BJ (cell line): Measurements from ENCODE around the gene NHSL1. TPM values are rescaled to one million over a fixed set of nuclear protein-coding genes. Genes with fewer than 3 reads are reported as not detected.

Experiments used
- CTCF ChIA-PET: fragments of 350-600 bp; formaldehyde crosslinking; extraction: SDS; loops from one replicate; lab custom pipeline; 2021; ENCODE audit warnings: antibody characterized with exemption, inconsistent platforms; lab: Yijun Ruan, JAX
- POLR2A ChIA-PET: fragments of 300-600 bp; sonication (Branson Sonifier 250); formaldehyde crosslinking; extraction: SDS; loops from one replicate; lab custom pipeline; 2021; ENCODE audit warnings: antibody characterized with exemption; lab: Charles Lee
- DNase-seq: peaks from one replicate; pipeline ENCODE4 v3.0.0-alpha.2; 2011; ENCODE audit warnings: low read depth
- H3K27me3 ChIP-seq: 2 replicates; pipeline ENCODE4 v1.6.0; 2011; ENCODE audit warnings: low read length; ENCODE audit not compliant: control insufficient read depth, insufficient read depth
- H3K36me3 ChIP-seq: 2 replicates; pipeline ENCODE4 v1.5.1; 2011; ENCODE audit warnings: low read length; ENCODE audit not compliant: control insufficient read depth, insufficient read depth
- H3K4me3 ChIP-seq: 2 replicates; pipeline ENCODE4 v1.5.1; 2011; ENCODE audit warnings: low read depth, mild to moderate bottlenecking, control low read depth, low read length
- polyA plus RNA-seq: library from polyadenylated mRNA; depleted of rRNA; stranded (reverse); fragments of >200 nt; gene quantifications from 2 replicates; pipeline ENCODE4 v1.2.3, GENCODE V29; 2011
- TF ChIP-seq, protein P1 (sequence below): IDR thresholded peaks from 2 replicates; pipeline ENCODE4 v1.5.1; 2011; ENCODE audit warnings: low read depth, mild to moderate bottlenecking, control low read depth, inconsistent platforms, low read length, moderate library complexity; ENCODE audit not compliant: insufficient read depth

Gene NHSL1
- polyA plus RNA-seq, 1 experiment = 3.6 TPM

DNA sequence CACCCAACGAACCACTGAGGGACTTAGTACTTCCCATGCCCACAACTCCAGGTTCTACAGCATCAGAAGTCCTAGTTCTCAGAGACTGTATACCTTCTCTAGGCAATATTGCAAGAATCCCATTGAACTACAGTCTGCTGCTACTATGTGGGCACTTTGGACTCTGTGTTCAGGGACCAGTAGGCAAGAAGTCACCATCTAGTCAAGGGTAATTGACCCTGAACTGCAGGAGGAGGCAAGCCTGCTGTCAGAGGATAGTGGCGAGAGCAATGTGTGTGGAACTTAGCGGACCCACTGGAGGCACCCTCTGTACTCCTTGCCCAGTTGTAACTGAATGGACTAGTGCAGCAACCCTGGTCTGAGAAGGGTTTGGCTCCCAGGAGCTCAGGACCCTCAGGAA is 79.5 kb downstream of the NHSL1 start:
- no peak for DNase-seq
- ChIA-PET POLR2A (no interaction called here), CTCF (no interaction called here)
- TF ChIP-seq, protein P1, sequence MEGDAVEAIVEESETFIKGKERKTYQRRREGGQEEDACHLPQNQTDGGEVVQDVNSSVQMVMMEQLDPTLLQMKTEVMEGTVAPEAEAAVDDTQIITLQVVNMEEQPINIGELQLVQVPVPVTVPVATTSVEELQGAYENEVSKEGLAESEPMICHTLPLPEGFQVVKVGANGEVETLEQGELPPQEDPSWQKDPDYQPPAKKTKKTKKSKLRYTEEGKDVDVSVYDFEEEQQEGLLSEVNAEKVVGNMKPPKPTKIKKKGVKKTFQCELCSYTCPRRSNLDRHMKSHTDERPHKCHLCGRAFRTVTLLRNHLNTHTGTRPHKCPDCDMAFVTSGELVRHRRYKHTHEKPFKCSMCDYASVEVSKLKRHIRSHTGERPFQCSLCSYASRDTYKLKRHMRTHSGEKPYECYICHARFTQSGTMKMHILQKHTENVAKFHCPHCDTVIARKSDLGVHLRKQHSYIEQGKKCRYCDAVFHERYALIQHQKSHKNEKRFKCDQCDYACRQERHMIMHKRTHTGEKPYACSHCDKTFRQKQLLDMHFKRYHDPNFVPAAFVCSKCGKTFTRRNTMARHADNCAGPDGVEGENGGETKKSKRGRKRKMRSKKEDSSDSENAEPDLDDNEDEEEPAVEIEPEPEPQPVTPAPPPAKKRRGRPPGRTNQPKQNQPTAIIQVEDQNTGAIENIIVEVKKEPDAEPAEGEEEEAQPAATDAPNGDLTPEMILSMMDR = no peak
- H3K4me3 ChIP-seq = no peak overlapping the region
- no peaks in the 10 kb centered on the region for H3K27me3 ChIP-seq
- H3K36me3 ChIP-seq = peaks cover 1% of the 10 kb centered on the region

DNA sequence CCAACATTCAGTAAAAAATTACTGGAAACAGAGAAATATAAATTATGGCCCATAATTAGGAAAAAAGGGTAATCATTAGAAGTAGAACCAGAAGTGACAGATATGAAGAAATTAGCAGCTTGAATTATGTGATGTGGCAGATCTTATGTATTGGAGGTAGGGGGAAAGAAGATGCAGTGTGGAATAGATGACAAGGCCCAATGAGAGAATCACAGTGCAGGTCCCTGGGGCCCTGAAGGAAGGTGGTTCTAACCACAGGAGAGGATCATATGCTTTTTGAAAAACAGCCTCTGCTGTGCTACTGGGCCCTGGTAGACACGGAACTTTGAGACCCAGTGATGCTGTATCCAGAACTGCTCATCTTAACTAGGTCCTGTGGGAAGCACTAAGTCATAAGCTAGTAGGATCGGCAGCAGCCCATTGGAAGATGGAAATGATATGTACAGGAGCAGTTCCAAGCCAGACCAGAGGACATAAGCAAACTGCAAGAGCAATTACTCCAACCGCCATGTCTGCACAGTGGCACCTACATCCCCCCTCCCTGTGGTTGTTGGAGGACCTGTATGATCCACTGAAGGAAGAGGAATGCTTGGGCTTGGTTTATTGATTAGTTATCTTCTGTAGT is 81.1 kb downstream of the NHSL1 start:
- peaks cover 3% of the 10 kb centered on the region for H3K36me3 ChIP-seq
- no peaks in the 10 kb centered on the region for H3K27me3 ChIP-seq
- no peak overlapping the region for H3K4me3 ChIP-seq
- POLR2A ChIA-PET = no interaction called here
- TF ChIP-seq, protein P1 = no peak
- no peak for DNase-seq
- CTCF ChIA-PET = interaction anchor here (1.5 kb wide), 1 partner anchor 303 kb away, joined by 4 read pairs; no protein-coding TSS in a partner anchor

DNA sequence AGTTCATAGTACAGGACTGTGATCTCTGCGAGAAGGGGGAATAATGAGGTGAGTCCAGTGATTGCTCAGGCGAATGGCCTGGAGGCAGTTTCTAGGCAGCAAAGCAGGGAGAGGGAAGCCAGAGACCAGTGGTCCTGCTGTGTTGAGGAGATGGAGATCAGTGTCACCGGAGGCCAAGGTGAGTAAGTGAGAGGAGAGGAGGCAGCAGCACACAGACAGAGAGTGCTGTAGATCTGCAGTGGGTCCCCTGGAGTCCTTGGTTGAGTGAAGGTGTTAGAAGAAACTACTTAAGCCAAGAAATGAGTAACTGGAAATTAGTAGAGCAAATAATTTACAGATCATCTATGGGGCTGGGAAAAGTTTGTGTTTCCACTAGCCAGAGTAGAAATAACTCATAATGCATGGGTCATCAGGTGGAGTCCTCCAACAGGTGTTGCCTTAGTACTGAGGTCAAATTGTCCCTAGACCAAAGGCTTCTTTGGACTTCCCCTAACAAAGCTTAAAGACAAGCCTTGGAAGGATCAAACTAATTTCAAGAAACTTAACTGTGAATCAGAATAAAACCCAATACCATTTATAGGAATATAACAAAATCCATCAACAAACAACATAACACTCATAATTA is 81.7 kb downstream of the NHSL1 start:
- H3K36me3 ChIP-seq = peaks cover 3% of the 10 kb centered on the region
- TF ChIP-seq, protein P1 = no peak
- DNase-seq = no peak
- CTCF ChIA-PET = interaction anchor here (1.5 kb wide), 1 partner anchor 302 kb away, joined by 4 read pairs; no protein-coding TSS in a partner anchor
- H3K27me3 ChIP-seq = no peaks in the 10 kb centered on the region
- POLR2A ChIA-PET = no interaction called here
- H3K4me3 ChIP-seq = no peak overlapping the region

DNA sequence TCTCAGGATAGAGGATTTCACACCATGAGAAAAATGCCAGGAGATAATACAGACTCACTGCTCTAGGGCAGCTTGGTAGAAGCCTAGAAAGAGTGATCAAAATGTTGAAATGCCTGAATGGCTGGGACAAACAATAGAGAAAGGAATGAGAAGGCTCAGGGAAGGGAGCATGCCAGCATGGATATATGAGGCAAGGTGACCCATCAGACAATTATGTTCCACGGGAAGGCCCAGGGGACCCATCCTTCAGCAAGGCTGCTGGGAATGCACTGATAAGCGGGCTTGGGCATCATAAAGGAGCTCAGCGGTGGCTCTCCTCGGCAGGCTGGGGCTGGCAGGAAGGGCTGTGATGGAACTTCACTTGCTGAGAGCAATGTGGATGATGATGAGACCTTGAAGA is 83.1 kb downstream of the NHSL1 start:
- no peak for DNase-seq
- no peak overlapping the region for H3K4me3 ChIP-seq
- ChIA-PET CTCF (interaction anchor here (0.8 to 1.8 kb wide), 4 partner anchors 13 to 300 kb away, joined by 3 to 6 read pairs (median 5); no protein-coding TSS in a partner anchor), POLR2A (no interaction called here)
- TF ChIP-seq, protein P1 = no peak
- H3K36me3 ChIP-seq = peaks cover 6% of the 10 kb centered on the region
- no peaks in the 10 kb centered on the region for H3K27me3 ChIP-seq

DNA sequence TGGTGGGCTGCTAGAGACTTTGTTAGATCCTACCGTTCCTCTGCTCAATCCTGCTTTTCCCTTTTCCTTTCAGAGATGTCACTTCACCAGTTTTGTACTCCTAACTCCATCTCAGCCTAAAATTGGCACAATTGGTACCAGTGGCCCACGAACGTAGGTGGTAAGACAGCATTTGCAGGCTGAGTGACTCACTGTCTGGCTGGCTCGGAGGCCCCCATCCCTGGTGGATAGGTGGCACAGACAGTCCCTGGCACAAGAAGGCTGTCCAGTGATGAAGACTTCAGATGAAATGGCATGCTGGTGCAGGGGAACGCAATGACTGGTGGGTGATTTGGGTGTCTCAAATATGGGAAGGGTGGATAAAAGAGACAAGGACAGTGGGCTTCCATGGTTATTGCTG is 84.2 kb downstream of the NHSL1 start:
- H3K4me3 ChIP-seq = no peak overlapping the region
- POLR2A ChIA-PET = no interaction called here
- no peaks in the 10 kb centered on the region for H3K27me3 ChIP-seq
- no peak for DNase-seq
- CTCF ChIA-PET = interaction anchor here (0.6 to 2.7 kb wide), 6 partner anchors 11 to 753 kb away, joined by 3 to 7 read pairs (median 6); partner anchors contain the start of gene HEBP2
- H3K36me3 ChIP-seq = peaks cover 6% of the 10 kb centered on the region
- TF ChIP-seq, protein P1 = no peak
